GM18502 (cell line): ENCODE data around the gene UTF1.

Experiments
- ATAC-seq: cut with Tn5 transposase; IDR thresholded peaks from one replicate; pipeline ENCODE4 v1.9.1; 2021; ENCODE audit warnings: mild to moderate bottlenecking; ENCODE audit not compliant: unreplicated experiment, poor library complexity

Gene UTF1

DNA sequence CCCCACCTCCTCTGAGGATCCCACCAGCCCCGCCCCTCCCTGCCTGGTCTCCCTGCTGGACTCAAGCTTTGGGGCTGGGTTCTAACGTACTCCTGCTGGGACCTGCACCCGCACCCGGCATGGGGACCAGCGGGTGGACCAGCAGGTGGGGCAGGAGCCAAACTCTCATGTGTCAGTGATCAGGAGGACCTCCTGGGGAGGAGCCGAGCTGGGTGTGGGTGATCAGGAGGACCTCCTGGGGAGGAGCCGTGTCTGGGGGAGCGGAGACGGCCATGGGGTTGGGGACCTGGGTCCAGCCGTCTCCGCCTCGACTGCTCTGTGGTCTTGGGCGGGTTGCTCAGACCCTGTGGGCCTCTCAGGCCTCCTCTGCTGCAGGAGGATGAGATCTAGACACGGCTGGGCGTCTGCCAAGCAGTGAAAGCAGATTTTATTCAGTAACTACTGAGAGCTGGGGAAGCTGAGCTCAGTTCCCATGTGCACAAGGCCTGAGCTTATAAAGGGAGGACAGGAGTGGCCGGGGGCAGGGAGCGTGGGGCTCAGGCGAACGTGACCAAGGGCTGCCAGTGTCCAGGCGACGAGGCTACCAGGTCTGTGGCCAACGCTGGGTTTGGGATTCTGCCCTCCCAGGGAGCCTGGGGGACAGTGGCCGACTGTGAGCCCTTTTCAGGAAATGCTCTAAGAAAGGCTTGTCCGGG is 33.6 kb upstream of the UTF1 start:
- no peak for ATAC-seq

DNA sequence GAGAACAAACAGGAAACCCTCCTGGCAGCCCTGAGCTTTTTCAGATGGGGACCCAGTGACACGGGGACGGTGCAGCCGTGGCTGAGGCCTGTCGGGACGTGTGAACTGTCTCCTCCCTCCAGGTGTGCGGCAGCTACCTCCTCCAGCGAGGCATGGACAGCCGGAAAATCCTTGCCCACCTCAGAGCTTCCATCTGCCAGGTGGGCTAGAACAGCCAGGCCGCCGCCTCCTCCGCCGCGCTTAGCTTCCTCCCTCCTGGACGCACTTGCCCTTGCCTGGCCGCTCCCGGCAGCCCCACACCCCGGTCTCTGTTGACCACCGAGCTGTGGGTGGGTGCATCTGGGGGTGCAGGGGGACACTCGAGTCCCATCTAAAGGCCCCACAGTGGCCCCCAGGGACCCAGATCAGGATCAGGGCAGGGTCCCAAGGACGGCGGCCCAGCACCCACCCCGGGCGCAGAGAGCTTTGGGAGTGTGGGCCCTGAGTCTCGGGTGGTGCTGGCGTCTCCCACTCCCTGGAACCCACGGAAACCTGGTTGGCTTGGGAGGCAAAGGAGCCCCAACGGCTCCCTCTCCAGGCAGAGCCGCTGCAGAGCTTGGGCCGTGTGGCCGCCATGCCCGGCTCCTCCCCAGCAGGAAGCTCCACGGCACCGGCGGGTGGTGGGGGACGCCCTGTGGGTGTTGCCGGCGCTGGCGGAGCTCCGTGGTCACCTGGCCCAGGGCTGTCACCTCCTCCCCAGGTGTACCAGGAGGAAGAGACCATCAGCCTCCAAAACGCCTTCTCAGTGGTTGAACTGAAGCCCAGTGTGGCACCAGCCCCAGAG is 32.9 kb upstream of the UTF1 start:
- no peak for ATAC-seq

DNA sequence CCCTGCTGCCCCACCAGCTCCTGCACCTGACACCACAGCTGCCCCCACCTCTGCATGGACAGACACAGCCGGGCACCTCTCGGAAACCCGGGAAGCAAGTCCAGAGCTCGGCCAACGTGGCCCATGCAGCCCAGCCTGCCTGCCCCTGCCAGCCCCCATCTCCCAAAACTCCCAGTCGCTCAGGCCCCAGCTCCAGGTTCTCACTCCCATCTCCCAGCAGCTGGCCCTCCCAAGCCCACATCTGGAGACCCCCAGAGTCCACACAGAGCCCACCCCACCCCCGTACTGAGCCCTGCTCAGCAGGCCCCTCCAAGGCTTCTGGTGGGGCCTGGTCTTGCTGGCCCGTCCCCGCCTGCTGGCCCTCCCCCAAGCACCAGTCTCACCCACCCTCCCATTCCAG is 32.2 kb upstream of the UTF1 start:
- ATAC-seq, result no peak

DNA sequence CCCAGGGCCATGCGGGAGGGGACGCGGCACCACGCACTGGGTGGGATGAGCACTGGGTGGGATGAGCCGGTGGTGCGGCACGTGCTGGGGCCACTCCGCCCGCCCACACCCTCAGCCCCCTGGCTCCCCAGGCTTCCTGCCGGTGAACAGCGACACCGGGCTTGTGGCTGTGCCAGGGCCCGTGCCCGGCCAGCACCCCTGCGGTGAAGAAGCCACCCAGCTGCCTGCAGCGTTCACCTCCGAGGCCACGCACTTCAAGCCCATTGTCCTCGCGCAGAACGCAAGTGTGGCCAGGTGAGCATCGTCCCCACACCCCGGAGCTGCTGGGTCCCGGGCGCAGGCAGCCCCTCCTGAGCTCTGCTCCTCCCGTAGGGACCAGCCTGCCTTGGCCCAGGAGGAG is 31.8 kb upstream of the UTF1 start:
- ATAC-seq, result no peak

DNA sequence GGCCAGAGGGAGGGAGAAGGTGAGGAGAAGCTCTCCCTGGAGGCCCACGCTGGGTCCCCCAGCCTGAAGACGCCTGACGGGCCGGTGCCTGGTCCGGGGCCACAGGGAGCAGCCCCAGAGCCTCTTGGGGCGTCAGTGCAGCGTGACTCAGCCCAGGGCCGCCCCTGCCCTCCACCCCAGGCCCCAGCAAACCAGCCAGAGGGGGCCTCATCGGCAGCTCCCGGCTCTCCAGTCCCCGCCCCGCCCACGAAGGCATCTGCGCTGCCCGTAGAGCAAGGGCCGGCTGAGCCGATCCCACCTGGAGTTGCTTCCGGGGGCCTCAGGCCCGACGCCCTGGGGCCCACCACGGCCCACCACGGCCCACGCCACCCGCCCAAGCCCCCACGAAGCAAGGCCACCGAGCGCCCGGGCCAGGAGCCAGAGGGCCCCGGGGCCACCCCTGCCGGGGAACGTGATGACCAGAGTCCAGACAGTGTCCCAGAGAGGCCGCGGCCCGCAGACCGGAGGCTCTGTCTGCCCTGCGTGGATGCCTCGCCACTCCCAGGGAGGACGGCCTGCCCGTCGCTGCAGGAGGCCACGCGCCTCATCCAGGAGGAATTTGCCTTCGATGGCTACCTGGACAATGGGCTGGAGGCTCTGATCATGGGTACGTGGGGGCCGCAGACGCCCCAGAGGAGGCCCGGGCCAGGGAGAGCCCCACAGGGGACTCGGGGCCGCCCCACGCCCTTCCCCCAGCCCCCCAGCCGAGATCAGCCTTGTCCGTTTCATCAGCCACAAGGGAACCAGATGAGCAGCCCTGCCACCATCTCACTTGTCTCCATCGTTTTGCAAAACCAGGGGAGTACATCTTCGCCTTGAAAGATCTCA is 31.2 kb upstream of the UTF1 start:
- no peak for ATAC-seq

DNA sequence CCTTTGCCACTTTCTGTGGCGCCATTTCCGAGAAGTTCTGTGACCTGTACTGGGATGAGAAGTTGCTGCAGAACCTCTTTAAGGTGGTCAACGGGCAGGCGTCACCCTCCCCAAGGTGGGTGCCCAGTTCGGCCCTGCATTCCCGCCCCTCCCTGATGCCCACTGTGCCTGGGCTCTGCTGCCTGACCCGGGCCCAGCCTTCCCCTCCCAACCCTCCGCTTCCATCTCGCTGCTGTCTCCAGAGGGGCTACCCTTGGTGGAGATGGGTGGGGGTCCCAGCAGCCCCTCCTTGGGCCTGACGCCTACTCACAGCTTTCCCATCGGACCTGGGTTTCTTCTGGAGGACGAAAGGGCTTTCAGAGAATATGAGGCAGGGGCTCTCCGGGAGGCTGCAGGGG is 30.5 kb upstream of the UTF1 start:
- no peak for ATAC-seq

DNA sequence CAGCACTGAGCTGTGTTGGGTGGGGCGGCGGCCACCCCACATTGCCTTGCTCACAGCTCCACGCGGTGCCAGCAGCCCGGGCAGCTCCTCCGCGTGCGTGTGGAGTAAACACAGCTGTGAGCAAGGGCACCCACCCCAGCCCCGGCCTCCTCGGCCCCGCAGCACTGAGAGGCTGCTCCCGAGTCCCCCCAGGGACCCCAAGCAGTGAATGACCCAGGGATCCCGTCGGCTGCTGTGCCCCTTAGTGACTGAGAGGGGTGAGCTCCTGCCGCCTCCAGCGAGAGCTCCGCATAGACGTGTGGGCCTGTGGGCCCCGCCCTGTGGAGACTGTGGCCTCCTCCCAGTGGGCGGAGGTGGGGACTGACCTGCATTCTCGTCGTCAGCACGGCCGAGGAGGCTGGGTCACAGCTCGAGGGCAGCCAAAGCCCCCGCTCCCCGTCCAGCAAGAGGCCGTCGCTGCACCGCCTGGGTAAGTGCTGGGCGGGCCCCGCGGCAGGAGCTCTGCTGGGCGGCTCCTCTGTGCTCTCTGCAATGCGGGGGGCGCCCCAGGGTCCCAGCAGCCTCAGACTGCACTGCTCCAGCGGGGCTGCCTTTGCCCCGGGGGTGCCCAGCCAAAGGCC is 29.9 kb upstream of the UTF1 start:
- no peak for ATAC-seq

DNA sequence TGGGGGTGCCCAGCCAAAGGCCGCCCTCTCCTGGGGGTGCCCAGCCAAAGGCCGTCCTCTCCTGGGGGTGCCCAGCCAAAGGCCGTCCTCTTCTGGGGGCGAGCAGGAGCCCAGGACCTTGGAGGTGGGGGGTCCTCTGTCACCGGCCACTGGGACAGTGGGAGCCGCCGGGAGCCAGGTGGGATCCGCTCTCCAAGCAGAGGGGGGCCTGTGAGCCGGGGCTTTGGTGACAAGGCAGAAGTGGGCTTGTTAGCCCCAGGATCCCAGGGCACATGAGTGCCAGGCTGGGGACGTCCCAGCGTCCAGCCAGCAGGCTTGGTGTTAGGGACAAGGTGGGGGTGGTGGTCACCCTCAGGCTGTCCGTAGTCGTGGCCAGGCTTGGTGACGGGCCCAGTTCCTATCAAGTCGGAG is 29.4 kb upstream of the UTF1 start:
- ATAC-seq, result no peak

DNA sequence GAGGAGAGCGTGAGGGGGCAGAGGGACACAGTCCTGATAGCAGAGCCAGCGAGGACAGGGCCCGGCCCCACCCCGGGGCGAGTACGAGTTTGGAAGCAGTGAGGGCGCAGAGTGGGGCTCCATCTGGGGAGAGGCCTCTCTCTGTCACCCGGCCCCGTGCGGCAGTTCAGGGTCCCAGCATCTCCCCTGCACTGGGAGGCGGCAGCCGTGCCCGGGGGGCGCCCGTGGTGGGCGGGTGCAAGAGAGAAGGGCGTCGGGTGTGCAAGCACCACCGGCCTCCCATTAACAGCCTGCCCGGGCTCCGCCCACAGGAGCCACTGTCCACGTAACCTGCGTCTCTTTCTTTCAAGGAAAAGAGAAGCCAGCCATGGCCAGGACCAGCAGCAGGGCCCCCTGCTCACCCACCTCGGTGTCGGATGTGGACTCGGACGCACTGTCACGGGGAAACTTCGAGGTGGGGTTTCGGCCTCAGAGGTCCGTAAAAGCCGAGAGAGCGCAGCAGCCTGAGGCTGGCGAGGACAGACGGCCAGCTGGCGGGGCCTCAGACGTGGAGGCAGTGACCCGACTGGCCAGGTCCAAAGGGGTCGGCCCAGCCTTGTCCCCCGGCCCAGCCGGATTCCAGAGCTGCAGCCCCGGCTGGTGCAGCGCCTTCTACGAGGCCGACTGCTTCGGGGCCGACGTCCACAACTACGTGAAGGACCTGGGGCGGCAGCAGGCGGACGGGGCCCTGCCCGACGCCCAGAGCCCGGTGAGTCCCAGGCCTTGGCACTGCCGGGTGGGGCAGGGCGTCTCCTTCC is 28.7 kb upstream of the UTF1 start:
- no peak for ATAC-seq

DNA sequence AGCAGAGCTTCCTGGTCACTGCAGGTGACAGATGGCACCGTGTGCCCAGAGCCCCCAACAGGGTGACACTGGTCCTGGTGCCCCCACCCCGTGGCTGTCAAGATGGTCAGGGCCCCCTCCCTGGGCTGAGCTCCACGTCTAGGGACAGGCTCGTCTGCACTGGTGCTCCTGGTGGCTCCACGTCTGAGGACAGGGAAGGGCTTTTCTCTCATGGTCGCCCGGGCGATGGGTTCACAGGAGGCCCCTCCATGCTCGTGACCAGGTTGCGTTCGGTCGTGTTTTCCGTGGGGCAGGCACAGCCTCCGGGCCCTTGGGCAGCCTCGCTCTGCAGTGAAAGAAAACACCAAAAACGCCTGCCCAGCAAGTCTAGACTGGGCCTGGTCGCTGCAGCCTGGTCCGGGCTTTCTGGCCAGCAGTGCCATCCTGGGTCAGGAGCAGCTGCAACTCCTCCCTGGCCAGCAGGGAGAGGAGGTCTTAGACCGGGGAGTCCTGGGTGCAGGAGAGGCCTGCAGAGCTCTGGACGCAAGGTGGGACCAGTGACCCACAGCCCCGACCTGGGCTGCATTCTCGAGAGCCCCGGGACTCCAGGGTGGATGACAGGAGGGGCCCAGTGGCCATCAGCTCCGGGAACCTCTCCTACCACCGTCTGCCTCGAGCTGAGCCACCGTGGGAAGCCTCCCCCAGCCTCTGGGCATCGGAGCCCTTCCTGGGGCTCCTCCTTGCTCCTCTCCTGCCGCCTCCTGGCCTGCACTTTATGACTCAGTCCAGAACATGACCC is 27.9 kb upstream of the UTF1 start:
- no peak for ATAC-seq

DNA sequence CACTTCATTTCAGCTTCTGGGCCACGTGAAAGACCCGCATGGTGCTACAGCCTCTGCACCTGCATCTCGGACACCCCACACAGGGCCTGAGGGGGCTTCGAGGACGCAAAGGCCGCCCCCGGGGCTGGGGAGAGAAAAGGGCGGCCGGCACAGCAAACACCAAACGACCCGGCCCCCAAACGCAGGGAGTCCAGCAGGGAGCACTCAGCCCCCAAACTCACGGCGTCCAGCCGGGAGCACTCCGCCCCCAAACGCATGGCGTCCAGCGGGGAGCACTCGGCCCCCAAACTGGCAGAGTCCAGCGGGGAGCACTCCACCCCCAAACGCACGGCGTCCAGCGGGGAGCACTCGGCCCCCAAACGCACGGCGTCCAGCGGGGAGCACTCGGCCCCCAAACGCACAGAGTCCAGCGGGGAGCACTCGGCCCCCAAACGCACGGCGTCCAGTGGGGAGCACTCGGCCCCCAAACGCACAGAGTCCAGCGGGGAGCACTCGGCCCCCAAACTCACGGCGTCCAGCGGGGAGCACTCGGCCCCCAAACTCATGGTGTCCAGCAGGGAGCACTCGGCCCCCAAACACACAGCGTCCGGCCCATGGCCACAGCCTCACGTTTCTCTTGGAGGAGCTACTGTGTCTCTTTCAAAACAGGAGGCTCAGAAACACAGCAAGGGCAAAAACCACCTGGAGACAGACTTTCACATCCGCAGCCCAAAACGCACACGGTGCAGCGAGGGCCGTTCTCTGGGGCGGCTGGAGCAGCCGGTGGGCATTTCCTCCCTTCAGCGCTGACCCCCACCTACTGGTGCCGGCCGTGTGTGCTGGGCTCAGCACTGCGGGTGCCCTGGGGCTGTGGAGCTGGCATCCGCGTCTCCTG is 27.0 kb upstream of the UTF1 start:
- no peak for ATAC-seq

DNA sequence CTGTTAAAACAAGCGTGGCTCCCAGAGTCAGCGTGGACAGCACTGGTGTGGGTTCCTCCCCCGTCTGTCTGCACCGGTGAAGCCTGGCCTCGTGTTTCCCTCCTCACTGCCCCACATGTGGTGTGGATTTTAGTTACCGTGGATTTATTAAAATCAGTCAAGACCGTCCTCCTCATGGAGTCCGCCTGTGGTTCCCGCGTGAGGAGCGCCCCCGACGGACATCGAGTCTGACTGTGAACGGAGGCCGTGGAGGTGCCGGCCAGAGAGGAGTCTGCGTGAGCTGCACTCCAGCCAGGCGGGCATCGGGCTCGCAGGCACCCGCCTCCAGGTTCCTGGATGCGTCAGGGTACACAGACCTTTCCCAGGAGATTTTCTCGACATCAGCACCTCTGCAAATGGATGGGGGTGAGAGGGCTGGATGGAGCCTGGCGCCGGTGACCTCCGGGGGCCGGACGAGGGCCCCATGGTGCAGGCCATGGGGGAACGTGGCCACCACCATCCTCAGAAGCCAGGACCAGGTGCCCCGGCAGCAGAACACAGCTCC is 26.3 kb upstream of the UTF1 start:
- no peak for ATAC-seq

DNA sequence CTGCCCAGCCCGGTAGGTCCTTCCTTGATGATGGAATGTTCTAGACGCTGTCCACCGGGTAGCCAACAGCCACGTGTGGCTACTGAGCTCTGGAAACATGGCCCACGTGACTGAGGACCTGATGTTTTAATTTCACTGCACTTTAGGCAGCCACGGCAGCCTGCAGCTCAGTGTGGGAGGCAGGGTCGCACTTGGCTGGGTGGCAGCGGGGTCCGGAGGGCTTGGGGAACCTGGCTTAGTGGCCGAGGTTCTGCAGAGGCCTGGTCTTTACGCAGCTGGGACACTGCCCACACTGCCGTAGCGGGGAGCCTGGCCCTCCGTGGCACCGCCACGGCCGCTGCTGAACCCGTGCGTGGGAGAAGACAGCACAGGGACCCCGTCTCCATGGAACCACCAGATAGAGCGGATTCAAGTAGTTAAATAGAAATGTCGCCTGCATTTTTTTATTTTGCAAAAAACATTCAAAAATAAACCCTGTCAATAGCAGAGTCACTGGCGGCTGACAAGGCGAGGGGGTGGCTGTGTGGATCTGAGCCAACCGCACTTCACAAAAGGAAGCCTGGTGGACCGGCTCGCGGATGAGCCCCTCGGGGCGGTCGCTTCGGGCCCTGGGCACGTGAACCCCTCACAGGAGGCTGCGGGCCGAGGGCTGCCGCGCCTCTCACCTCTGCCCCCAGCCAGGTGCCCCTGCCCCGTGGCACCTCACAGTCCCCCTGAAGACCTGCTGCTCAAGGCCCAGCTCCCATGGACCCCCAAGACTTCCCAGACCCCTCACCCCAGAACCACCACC is 25.6 kb upstream of the UTF1 start:
- ATAC-seq, result no peak

DNA sequence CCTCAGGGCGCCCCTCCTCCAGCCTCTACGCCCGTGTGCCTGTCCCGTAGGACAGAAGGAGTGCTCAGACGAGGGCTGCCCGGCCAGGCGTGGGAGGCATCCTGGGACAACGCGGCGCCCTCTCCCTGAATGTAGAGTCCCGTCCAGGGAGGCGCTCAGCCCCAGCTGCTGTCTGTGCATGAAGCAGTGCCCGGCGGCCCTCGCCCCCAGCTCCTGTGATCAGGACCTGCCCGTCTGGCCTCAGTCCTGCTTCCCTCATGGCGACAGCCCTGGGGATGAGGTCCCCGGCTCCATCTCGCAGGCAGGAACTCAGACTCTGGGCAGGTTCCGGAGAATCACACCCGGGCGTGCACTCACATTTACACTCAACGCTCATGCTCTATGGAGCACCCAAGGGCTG is 24.9 kb upstream of the UTF1 start:
- no peak for ATAC-seq

DNA sequence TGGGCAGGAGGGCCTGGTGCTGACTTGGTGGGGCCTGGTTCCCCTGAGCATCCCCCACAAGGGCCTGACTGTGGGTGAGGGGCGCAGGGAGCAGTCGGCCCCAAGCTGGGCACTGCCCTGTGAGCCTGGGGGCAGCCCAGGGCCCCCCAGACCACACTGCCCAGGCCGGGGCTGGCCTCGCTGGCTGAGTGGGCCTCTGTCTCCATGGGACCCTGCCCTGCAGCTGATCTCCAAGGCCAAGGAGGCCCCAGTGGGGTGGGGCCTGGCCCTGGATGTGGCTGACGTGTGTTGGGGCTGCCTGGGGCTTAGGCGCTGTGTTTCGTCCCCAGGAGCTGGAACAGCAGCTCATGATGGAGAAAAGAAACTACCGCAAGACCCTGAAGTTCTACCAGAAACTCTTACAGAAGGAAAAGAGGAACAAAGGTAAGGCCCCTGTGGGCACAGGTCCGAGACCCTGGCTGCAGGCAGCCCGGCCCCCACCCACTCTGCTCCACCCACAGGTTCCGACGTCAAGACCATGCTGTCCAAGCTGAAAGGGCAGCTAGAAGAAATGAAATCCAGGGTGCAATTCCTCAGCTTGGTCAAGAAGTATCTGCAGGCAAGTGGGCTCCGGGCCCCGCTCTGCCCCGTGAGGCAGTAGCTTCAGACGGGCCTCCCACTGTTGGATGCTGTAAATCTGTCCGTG is 23.5 kb upstream of the UTF1 start:
- ATAC-seq, result no peak

DNA sequence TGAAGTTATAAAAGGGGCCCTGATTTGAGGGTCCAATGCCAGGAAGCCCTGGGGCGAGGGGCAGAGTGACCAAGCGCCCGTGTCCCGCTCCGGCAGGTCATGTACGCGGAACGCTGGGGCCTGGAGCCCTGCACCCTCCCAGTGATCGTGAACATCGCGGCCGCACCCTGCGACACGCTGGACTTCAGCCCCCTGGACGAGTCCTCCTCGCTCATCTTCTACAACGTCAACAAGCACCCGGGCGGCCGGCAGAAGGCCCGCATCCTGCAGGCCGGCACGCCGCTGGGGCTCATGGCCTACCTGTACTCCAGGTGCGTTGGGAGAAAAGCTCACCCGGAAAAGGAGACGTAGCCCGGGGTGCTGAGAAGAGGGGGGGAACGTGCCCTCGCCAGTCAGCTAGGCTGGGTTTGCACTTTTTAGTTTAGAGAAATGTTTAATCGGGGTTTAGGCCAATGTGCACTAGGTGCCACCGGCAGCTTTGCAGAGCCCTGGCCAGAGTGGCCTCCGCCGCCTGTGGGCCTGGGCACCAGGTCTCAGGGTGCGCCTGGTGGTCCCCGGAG is 22.9 kb upstream of the UTF1 start:
- no peak for ATAC-seq
